Ecto neural progenitor cell (in vitro differentiated cells): ENCODE results near the gene RASL10A.

Experiments used
- DNase-seq: peaks from one replicate; pipeline ENCODE4 v3.0.0-alpha.2; 2018; ENCODE audit warnings: low spot score

Gene RASL10A

DNA sequence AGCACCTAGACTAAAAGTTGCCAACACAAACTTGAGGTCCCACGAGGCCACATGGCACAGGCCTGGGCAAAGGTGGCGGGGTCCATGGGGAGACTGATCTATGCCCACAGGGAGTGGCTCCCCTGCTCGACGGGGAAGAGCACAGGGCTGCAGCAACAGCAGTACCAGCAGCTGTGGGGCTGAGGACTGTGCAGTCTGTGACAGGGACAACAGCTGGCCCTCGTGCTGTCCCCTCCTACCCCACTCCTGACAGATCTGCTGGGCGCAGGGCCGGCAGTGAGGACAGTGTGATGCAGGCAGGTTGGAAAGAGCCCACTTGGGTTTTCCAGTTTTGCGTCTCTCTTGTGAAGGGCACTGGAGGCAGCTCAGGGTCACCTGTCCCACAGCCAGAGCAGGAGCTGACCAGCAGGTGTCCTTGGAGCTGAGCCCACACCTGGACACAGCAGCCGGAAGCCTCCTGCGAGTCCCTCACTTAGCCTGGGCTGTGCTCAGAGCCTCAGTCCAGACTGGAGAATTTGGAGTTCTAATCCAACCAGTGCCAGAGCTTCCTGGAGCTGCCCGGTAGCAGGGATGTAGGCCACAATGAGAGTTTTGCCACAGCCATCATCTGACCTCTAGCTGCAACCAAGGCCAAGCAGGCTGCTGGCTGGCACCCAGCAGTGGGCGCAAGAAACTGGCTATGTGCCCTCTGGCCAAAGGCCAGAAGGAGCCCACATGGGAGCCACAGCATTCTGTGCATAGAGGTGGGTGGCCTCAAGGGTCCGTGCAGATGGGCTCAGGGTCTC lies 12.6 kb downstream of the RASL10A start:
- DNase-seq: peak; percentile 52

DNA sequence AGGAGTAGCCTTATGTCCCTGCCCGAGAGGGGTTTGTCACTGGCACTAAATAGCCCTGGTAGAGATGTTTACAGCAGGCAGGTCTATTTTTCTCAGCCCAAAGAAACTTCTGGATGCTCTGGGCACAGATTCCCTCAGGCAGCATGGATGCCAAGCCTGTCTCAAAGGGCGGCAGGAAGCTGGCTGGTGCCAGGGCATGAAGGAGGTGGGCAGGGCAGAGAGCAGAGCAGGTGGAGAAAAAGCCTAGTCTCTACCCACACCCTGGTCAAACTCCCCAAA lies 13.2 kb downstream of the RASL10A start:
- no peak for DNase-seq

DNA sequence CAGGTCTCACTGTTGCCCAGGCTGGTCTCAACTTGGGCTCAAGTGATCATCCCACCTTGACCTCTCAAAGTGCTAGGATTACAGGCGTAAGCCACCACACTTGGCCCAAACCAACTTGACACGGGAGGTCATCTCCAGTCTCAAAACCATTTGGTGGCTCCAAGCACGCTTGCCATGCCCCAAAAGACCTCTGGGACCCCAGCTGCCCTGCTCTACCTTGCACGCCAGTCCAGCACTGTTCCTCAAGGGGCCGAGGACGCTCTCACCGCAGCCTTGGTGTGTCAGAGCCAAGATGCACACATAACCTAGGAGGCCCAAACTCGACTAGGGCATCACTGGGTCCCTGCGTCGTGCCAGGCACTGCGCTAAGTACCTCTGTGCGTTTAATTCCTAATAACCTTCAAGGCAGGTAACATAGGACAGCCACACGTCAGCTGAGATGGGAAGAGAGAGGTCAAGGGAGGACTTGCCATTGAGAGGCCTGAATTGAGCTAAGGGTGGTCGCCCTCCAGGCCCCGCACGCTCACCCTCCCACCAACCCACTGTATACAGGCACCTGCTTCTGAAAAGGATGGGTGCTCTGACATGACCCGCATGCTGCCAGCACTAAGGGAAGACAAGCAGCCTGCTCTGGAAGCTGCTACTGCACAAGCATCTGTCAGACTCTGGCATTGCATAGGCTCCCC lies 13.6 kb downstream of the RASL10A start:
- no peak for DNase-seq

DNA sequence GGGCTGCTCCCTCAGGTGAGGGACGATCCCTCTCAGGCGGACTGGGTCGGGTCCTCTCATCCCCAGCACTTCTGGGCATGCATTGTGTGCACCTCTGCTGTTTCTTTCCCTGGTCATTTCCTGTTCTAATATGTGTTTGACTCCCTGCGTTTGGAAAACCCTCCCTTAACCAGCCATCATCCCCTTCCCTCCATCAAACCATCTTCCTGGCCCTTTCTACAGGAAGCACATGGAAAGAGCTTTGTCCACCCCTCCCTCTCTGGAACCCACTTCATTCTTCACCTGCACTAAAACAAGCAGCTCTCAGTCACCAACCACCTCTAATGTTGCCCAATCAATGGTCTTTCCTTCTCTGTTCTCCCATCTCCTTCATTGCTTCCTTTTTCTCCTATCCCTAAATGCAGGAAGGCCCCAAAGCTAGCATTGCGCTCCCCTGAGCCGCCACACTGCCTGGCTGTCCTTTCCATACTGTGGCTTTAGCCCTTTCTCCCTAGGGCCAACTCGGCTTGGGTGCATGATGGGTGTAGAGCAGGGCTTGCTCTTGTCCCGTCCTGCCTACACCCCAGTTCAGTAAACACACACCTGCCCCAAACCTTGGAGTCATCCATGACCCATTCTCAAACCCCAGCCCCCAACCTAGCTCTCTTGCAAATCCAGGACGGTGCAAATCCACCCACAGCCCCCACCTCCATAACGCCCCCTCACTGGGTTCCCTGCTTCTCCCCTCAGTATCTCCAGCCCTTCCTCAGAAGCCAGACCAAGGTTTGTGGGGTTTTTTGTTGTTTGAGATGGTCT lies 14.5 kb downstream of the RASL10A start:
- DNase-seq: no peak

DNA sequence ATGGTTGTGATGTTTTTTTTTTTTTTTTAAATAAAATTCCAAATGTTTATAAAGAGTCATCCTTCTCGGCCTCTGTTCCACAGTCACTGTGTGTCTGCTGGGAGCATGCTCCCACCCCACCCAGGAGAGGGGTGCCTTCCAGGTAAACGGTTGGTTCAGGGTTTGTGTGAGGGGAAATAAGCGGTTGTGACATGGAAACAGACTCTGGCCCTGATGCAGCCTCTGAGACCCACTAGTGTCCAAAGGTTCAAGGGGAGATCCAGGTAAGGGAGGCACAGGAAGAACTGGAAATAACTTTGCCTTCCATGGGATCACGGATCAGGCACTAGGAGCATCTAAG lies 15.1 kb downstream of the RASL10A start:
- DNase-seq: no peak

DNA sequence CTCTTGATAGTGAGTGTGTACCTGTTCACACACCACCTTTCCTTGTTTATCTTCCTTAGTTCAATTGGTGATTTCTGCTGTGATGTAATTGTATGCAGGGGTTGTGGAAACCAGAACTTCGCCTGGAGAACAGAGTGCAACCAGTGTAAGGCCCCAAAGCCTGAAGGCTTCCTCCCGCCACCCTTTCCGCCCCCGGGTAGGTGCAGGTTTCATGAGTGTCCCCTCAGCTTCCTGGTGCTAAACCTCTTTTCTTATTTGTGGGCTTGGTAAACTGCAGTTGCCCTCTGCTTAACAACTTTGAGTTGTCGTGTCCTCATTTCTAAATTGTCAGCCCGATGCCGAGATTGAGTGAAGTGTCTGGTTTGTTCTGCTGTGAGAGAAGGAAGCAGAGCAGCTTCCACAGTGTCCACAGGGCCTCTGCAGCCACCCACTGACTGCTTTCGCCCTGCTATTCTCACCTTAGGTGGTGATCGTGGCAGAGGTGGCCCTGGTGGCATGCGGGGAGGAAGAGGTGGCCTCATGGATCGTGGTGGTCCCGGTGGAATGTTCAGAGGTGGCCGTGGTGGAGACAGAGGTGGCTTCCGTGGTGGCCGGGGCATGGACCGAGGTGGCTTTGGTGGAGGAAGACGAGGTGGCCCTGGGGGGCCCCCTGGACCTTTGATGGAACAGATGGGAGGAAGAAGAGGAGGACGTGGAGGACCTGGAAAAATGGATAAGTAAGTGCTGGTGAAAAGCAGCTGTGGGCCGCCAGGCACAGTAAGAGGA lies 16.2 kb downstream of the RASL10A start:
- DNase-seq: no peak

DNA sequence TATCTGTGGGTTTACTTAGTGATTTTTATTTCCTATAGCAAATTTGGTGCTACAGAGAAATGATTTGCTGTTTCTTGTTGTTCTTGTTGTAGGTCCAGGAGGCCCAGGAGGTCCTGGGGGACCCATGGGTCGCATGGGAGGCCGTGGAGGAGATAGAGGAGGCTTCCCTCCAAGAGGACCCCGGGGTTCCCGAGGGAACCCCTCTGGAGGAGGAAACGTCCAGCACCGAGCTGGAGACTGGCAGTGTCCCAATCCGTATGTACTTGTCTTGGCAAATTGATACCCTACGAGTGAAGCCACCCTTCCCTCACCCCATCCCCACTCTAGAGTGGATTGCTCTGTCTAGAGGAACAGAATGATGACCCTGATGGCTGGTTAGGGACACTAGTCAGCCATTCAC lies 16.9 kb downstream of the RASL10A start:
- no peak for DNase-seq

DNA sequence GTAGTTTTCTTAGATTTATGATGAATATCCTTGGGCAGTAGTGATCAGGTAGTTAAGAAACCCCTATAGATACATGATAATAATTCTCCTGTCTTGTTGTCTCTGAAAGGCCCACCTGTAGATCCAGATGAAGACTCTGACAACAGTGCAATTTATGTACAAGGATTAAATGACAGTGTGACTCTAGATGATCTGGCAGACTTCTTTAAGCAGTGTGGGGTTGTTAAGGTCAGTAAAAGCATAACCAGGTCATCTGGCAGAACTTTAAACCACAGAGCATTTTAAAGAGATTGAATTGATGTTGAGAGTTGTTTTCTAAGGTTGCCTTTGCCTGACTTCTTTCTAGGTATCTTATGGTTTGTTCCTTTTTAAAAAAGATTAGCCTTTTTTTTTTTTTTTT lies 23.1 kb downstream of the RASL10A start:
- no peak for DNase-seq

DNA sequence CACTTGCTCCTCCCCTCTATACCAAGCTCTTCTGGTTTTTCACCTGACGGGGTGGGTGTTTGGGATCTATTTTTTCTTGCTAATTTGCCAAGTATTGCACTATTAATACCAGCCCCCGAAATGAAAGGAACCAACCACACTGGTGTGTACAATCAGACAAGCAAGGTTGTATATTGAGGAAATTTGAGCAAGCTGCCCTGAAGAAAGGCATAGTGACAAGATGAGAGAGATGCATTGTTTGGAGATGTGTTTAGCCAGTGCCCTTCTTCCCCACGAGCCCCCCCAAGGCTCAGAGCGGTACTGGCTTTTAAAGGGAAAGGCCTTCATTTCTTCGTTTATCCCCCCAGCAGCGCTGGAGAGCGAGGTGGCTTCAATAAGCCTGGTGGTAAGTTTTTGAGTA lies 24.3 kb downstream of the RASL10A start:
- DNase-seq: no peak

DNA sequence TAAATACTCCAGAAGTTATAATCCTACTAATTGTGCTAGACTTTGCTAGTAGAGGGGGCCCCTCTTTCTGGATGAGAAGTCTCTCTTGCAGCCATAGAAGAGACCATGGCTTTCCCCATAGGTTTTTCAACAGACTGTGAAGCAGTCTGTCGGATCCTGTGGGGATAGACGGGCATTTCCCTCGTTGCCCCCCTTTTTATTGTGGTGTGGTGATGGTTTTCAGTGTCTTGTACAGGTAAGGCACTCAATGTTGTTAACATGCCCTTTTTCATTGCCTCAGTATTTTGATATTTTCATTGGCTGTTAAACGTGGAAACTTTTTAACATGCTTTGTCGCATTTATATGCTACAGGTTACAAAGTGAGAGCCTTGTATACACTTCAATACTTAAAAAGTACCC lies 25.4 kb downstream of the RASL10A start:
- no peak for DNase-seq

DNA sequence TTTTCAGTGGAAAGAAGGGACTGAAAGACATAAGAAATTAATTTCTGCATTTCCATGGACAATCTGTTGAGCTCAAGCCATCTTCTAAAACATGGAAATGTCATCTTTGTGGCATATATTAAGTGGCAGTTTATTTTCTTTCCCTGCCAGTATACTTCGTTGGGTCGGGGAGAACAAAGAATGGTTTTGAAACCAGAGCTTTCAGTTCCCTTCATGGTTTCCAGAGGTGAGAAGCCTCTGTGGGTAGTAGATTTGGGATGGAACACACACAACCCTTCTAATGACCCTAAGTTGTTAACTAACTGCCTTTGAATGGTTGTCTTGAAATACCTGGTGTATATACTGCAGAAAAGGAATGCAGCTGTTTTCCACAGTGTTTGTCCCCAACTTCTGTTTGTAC lies 26.7 kb downstream of the RASL10A start:
- DNase-seq: no peak

DNA sequence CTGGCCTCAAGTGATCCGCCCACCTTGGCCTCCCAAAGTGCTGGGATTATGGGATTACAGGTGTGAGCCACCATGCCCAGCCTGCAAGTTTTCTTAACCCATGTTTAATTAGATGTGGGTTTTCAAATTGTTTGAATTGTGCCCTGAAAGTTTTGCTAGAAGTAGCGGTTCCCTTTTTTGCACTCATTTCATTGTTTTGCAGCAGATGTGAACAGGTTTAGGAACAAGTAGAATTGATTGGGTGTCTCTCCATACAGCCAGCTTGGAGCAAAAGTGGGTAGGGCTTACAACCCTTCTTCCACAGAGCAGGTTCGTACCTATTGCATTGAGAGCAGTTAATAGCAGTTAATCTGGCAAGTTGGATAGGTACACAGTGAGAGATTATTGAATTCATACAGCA lies 31.3 kb downstream of the RASL10A start:
- DNase-seq: no peak

DNA sequence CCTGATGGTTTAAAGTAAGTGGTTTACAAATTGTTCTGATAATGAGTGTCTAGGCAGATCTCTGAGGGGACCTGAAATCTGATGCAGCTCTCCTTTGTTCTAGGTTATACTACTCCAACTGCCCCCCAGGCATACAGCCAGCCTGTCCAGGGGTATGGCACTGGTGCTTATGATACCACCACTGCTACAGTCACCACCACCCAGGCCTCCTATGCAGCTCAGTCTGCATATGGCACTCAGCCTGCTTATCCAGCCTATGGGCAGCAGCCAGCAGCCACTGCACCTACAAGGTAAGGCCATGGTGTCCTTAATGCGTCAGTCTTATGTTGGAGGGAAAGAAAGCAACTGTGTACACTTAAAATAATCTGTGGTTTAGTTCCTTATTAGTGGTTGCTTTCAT lies 37.6 kb downstream of the RASL10A start:
- DNase-seq: no peak

DNA sequence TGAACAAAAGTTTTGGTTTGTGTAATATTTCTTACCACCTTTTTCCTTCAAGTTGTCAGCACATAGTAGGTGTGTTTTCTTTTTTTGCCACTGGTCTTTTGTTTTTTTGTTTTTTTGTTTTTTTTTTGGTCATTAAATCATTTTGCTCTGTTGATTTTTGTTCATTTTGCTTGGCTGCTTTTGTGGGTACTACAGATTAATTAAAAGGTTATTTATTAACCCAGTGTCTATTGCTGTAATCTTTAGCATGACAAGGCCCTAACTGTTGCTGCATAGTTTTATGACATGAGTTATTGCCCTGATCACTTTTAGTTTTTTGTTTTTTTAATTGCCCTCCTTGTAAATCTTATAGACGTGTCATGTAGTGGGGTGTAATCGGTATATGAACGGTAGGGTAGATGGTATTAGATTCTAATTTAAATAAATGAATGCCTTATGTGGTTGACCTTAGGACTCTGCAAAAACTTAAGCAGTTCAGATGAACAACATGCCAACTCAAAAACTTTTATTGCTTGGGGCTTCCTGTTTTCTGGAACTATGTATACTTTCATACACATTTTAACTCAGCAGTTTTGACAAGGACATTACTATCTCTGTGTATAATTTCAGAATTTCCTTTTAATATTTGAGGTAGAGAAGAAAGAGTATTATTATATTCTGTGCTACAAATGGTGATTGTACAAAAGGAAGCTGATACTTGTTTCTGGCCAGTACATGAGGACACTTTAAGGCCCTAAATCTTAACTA lies 39.5 kb downstream of the RASL10A start:
- DNase-seq: no peak

DNA sequence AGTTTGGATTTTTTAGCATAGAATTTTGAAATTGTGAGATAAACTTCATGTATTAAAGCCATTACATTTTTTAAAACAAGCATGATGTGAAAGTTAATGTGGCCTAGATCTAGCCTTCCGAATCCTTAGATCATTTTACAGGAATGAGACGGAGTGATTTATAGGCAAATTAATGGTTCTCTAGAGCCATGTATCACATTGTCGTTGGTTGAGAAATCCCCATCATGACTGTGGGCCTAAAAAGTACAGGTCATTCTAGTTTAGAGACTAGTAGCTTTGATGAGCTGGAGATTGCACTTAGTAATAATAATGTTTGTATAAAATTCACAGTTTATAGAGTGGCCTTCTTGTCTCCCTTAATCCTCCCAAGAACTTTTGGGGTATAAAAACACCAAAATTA lies 40.3 kb downstream of the RASL10A start:
- DNase-seq: no peak

DNA sequence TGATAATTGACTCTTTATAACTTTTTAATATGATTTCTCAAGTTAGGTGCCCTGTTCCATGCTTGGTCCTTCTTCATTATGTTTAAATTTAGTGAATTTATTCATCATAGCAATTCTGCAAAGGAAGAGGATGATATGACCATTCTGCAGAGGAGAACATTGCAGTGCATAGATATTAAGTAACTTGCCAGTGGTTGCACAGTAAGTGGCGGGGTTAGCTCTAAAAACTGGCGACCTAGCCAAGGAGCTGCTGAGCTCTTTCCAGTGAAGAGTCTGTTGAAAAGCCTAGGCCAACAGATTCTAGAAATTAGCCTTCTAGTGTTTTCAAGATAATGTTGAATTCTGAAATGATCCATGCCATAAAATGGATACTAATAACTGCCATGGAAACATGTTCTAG lies 42.9 kb downstream of the RASL10A start:
- DNase-seq: no peak

DNA sequence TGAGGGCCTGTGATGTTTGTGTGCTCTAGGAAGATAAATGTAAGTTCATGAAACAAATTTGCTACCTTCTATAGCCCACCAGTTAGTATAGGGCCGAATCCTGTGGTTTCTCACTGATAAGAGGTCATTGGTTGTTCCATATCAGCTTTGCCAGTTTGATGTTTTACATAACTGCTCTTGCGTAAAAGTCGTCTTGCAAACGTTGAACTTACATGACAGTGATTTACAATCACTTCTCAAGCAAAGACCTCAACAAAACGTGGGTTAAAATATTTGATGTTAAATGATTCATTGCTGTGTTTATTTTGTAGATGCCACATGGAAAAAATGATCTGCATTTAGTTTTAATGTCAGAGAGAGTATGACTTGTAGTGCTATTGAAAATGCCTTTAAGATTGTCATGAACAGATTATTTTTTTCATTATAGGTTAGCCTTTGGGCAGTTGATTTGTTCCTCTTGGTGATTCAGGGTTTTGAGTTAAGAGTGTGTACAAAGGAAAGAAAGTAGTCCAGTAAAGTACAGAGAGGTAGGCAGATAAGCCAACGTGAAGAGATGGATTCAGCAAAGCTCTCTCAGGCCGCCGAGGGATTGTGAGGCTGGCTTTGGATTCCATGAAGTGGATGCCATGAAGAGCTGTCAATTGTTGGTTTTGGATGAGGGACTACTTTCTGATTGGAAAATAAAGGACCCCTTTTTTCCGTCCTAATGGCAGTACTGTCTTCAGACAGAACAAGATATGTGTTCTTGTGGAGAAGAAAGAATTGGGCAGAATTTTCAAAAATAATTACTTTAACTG lies 44.8 kb downstream of the RASL10A start:
- no peak for DNase-seq

DNA sequence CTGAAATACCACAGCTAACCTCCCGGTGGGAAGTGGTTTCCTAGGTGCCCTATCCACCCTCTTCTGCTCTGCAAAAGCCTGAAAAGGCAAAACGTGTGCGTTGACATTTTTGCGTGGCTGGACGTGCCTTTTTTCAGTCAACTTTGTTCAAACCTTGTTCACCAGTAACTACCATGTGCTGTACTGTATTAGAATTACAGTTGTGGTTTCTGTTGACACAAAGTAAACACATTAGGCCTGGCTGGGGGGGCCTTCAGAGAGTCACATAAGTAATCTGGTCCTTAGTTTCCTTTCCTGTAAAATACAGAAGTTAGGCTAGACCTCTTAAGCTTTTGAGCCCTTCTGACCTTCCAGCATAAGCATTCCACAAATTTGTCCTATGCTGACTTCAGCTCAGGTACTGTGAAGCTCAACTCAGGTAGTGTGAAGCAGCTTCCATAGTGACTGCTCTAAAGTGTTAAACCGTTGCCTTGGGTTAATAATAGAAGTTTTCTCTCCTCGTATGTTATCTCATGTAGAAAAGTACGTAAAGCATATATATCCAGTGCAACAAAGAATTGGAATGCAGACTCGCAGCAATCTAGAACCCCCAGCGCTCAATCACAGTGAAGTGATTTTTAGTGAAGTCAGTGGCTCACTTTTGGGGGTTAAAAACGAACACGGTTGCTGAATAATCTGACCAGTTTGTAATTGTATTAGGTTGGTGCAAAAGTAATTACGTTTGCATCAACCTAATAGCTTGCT lies 45.6 kb downstream of the RASL10A start:
- no peak for DNase-seq

DNA sequence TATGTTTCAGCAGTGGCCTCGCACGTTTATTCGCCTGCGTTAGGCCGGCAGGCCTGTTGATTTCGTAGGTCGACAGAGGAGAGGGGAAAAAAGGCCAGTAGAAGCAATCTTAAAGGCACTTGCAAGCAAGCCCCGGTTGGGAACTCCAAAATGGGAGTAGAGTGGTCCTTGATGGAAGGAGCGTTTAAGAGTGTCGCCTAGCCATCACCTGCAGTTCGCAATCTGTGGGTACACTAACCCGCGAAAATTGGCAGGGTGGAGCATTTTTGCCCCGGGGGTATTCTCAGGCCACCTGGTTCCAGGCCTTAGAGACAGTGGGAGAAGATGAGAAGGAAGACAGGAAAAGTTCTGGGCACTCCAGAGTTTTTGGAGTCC lies 46.3 kb downstream of the RASL10A start:
- DNase-seq: no peak

DNA sequence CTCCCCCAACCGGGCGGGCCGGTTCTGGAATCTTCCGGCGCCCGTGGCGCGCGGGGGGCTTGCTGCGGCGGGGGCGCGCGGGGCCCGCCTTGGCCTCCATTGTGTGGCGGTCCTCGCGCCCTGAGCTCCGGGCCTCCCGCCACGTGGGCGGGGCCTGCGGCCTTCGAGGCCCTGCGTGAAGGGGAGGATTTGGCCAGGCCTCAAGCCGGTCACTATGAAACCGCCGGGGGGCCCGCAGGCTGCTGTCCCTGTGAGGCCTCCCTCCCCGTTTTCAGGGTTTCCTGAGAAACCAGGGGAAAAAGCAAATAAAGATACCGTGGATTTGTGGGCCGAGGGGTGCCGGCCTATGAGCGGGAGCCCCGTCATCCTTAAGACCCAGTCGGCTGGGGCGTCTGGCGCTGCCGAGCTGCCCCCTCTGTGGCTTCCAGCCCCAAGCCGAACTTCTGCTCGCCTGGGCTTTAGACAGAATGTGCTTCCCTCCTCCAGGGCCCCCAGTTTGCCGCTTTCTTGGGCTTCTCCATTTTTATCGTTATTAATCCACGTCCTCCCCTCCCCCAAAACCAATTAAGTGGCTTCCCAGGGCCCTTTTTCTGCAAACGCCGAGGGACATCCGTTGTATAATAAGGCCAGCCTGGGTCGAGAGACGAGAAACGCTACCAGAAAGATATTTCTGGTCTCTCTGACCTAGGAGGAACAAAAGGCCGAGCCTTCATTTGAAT lies 46.8 kb downstream of the RASL10A start:
- no peak for DNase-seq
